AG09319 (cell line): ENCODE data around the gene BCR.

Experiments used
- DNase-seq: peaks from one replicate; pipeline ENCODE4 v3.0.0-alpha.2; 2010; ENCODE audit warnings: low read depth; ENCODE audit errors: extremely low read depth
- TF ChIP-seq, protein P1 (sequence below): IDR thresholded peaks from 2 replicates; pipeline ENCODE4 v1.5.1; 2011; ENCODE audit warnings: low read depth, mild to moderate bottlenecking, inconsistent platforms, low read length, moderate library complexity

The BCR gene

DNA sequence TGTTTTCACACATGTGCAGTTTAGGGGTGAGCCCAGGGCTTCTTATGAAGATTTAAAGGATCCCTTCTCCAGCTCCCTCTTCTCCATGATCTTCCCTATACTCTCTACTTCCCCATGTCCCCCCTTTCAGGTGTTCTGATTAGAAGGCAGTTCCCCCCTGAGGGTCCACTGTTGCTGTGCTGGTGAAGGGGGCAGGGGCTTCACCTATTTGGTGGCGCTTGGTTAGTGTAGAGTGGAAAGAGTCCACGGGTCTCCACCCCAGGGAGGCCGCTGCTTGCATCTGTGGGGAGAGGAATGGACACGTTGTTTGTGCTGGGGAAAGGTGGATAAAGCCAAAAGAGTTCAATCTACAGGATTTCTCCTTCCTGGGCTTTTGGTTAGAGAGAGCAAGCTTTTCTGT is 49.3 kb downstream of the BCR start:
- TF ChIP-seq, protein P1, sequence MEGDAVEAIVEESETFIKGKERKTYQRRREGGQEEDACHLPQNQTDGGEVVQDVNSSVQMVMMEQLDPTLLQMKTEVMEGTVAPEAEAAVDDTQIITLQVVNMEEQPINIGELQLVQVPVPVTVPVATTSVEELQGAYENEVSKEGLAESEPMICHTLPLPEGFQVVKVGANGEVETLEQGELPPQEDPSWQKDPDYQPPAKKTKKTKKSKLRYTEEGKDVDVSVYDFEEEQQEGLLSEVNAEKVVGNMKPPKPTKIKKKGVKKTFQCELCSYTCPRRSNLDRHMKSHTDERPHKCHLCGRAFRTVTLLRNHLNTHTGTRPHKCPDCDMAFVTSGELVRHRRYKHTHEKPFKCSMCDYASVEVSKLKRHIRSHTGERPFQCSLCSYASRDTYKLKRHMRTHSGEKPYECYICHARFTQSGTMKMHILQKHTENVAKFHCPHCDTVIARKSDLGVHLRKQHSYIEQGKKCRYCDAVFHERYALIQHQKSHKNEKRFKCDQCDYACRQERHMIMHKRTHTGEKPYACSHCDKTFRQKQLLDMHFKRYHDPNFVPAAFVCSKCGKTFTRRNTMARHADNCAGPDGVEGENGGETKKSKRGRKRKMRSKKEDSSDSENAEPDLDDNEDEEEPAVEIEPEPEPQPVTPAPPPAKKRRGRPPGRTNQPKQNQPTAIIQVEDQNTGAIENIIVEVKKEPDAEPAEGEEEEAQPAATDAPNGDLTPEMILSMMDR, result no peak
- DNase-seq, result no peak

DNA sequence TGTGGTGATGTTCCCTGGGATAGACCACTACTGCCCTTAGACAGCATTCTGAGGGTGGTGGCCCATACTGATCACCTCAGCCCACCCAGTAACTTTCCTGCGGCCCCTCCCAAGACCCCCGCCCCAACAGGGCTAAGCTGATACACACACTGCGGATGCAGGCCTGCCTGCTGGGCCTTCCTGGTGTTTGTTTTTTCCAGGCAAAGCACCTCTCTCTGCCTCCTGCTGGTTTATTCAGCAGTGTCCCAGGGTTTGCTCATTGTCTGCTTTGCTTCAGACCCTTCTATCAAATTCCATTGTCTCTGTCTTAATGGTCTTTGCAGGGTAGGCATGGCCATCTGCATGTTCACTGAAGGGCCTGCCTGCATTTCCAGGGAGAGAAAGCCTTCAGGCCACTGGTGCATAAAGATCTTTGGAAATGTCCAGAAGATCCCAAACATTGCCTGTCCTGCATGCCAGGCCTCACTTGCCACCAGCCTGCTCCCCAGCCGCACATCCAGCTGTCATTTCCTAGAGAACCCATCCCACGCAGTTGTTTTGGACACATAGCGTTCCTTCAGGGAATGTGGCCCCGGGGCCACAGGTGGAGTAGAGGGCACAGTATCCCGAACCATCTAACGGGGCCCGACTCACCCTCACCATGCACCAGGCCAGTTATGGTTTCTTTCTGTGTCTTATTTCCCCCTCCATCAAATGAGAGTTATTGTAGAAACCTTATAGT is 50.2 kb downstream of the BCR start:
- TF ChIP-seq, protein P1, result no peak
- DNase-seq, result no peak

DNA sequence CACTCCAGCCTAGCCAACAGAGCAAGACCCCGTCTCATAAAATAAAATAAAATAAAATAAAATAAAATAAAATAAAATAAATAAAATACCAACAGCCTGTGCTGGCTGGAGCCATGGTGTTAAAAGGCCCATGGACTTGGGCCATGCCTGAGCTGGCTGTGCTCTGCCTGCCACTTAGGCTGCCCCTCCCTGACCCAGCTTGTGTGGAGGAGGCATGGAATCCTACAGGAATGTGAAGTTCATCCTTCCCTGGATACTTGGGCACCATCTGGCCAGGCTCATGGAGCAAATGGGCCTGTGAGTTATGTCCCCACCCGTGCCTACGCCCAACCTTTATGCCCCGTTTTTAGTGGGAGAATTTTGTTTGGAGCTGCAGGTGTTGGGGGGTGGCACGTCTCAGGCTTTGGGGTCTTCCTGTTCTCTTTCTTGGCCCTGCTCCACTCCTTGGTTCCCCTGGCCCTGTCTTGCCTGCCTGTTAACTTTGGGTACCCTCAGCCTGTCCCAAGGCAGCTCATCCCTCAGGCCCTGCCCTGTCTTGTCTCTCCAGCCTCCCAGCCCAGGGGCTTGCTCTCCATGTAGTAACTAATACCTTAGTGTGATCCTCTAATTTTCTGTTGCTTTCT is 51.3 kb downstream of the BCR start:
- TF ChIP-seq, protein P1, result no peak
- no peak for DNase-seq

DNA sequence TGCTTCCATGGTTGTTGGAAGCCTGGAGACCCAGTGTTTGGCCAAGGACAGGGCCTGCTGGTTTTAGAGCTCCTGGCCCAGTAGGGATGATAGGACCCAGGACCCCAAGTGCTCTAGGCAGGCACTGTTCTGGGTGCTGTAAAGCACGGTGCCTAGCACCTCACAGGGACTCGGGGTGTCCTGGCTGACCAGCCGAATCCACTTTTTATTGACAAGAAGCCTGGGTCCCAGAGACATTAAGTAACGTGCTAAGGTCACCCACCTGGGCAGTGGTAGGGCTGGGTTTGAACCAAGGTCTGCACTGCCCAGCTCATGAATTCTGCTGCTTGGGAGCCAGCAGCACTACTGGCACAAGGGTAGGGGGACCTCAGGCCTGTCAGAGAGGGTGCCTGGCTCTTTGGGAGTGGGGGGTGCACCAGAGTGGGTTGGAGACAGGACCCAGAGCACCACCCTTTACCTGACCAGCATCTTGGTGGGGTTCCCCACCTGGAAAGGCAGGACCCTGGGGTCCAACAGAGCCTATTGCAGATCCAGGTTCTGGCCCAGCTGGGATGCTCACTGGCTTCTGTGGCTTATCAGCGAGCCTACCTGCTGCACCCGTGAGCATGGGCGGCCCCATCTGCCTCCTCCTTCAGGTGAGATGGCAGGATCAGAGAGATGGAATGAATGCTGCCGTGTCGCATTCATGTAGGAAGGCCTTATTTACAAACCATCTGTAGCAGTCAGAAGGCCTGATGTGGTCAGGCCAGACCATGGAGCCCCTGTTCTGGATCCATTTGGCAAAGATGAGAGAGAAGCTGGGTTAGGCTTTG is 52.0 kb downstream of the BCR start:
- TF ChIP-seq, protein P1, result no peak
- no peak for DNase-seq

DNA sequence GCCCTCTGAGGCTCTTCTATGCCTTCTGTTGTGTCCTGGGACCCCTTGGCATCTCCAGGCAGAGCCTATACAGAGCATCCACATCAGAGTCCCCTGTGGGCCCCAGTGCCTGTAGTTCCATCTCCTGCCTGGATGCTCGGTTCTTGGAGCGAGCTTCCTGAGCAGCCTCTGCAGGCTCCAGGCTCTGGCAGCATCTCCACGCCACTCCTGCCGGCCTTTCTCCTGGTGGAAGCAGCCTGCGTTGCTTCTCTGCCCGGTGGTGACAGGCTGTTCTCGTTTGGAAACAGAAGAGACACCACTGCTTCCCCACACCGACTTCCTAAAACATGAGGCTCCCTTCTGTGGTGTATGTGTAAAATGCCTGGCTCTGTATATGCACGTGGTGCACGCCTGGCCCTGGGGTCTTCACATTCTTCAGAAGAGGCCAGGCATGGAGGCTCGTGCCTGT is 52.8 kb downstream of the BCR start:
- TF ChIP-seq, protein P1, result no peak
- no peak for DNase-seq

DNA sequence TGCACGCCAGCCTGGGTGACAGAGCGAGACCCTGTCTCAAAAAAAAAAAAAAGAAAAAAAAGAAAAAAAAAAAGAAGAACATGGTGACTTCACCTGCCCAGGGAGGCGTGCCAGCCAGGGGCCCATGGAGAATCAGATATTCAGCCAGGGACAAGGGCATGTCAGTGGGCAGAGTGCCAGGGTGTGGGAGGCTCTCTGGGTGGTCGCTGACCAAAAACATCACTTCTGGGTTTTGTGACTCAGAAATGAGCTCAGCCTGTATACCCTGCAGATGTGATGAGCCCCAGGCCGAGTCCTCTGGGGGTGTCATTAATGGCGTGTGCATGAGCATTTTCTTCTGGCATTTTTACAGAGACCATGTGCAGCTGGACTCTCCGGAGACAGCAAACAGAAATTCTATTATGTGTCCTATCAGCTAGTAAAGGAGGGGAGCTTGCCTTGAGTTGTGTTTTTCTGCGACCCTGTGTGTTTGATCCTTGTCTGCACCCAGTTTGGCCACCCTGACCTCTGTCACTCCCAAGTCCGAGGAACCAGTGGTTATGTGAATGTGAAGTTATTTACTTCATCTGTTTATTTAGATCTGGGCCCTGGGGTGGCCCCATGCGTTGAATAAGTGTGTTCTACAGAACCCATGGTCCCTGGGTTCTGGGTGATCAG is 53.6 kb downstream of the BCR start:
- TF ChIP-seq, protein P1, result no peak

More for the DNA sequence above, 53.6 kb downstream of the BCR start:
- DNase-seq, result no peak
